Posterior cingulate gyrus (tissue), 11 donors: ENCODE results near the gene ATG16L1.
A peak's percentile ranks its signal among the peaks of the same experiment; 100 is the strongest.
"Not testable (repeated sequence)": the region's sequence is repeated elsewhere in the genome, so short reads cannot be mapped to it uniquely, and the experiment has no call there.

ENCODE experiments used
- DNase-seq, 10 donors: peaks; one replicate each; pipeline versions ENCODE4 v3.0.0 to v3.0.0-alpha.2; 2020 to 2021; ENCODE audit warnings: mixed read lengths in 3 of 10
- intact Hi-C: fragments of 100-400 bp; cut with DNase I; formaldehyde crosslinking; loops from one replicate; pipeline ENCODE4 v1.15.1; 2023

Gene ATG16L1

GRCh38 chr2:233320470-233320869 is 69.0 kb downstream of the ATG16L1 start:
- intact Hi-C loops: no loop called here

GRCh38 chr2:233321166-233321565 is 69.7 kb downstream of the ATG16L1 start:
- no peak for DNase-seq
- intact Hi-C loops: no loop called here

More at GRCh38 chr2:233320470-233320869, 69.0 kb downstream of the ATG16L1 start:
- DNase-seq: no peak

DNA sequence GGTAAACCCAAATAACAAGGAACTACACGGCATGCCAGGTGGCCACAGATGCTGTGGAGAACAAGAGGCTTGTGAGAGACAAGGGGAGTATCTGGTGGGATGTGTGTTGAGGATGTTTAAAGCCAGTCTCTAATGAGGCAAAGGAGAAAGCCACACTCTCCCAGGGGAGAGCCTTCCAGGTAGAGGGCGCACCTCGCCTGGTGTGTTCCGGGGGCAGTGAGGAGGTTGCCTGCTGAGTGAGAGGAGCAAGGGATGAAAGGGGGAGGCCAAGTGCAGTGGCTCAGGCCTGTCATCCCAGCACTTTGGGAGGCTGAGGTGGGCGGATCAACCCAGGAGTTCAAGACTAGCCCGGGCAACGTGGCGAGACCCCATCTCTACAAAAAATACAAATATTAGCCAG is 72.4 kb downstream of the ATG16L1 start:
- intact Hi-C loops: no loop called here

GRCh38 chr2:233325256-233325655 is 73.8 kb downstream of the ATG16L1 start:
- no peak for DNase-seq
- intact Hi-C loops: no loop called here

More for the DNA sequence above, 72.4 kb downstream of the ATG16L1 start:
- DNase-seq: no peak

- DNase-seq: no peak
- intact Hi-C loops: no loop called here
Observed at GRCh38 chr2:233325814-233326213, 74.3 kb downstream of the ATG16L1 start.

DNA sequence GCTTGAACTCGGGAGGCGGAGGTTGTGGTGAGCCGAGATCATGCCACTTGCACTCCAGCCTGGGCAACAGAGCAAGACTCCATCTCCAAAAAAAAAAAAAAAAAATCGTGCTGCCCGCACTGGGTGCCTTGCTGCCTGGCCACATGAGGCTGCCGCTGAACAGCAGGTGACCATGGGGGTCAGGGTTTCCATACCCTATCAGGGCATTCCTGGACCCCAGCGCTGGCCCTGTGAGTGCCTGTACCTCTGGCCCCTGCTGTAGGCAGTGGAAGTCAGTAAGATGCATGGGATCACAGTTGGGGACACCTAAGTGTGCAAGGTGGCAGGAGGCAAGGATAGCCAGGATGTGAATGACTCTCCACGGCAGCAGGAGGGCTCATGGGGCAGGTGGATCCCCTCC is 75.0 kb downstream of the ATG16L1 start:
- intact Hi-C loops: no loop called here
- no peak for DNase-seq

DNA sequence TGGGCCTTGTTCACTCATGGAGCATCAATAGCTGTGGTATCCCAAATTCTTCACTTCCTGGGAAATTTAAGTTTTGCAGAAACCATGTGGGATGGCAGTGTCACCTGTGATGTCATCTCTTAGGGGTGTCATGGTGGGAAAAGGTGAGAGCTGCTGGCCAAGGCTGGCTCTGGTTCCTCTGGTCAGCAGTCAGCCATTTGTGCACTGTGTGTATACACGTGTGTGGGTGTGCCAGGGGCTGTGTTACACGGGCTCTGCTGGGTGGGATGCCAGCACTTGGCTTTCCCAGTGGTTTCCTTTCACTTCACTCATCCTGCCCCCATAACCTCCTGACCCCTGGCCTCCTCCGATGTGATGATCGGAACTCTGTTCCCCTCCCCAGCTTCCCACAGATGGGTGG is 77.4 kb downstream of the ATG16L1 start:
- intact Hi-C loops: no loop called here
- DNase-seq: peak in 1 of 10 donors; percentile 68

- peak in 2 of 10 donors; percentile 13 to 25 for DNase-seq
- intact Hi-C loops: no loop called here
Observed at GRCh38 chr2:233329489-233330135, 78.1 kb downstream of the ATG16L1 start.

GRCh38 chr2:233331536-233331935 is 80.1 kb downstream of the ATG16L1 start:
- intact Hi-C loops: no loop called here
- peak in 6 of 10 donors; percentile 13 to 87 (median 51) for DNase-seq

DNA sequence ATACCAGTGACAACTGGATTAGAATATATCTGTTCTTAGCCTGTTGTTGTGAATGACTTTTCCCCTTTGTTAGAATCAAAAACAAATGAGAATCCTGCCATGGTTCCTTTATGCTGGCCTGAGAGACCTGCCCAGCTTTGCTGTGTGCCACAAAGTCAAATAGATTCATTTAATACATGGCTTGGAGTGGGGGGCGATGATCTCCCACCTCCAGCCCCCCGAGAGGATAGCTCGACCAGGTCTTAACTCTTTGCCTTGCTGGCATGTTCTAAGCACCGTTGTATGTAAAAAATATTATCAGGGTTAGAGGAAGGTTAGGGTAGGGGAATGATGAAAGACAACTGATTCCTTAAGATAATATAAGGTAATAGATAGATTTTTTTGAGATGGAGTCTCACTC is 80.7 kb downstream of the ATG16L1 start:
- intact Hi-C loops: no loop called here
- peak in 1 of 10 donors; percentile 3 for DNase-seq

GRCh38 chr2:233334915-233335314 is 83.4 kb downstream of the ATG16L1 start:
- DNase-seq: no peak
- intact Hi-C loops: no loop called here

DNA sequence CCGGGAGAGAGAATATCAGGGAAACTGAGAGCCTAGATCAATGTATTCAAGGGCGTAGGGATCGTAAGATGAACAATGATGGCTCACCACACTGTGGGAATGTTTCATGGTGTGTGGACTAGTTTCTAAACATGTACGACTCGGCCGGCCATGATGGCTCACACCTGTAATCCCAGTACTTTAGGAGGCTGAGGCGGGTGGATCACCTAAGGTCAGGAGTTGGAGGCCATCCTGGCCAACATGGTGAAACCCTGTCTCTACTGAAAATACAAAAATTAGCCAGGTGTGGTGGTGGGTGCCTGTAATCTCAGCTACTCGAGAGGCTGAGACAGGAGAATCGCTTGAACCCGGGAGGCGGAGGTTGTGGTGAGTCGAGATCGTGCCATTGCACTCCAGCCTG is 84.6 kb downstream of the ATG16L1 start:
- DNase-seq, intact Hi-C loops: not testable (repeated sequence)

DNA sequence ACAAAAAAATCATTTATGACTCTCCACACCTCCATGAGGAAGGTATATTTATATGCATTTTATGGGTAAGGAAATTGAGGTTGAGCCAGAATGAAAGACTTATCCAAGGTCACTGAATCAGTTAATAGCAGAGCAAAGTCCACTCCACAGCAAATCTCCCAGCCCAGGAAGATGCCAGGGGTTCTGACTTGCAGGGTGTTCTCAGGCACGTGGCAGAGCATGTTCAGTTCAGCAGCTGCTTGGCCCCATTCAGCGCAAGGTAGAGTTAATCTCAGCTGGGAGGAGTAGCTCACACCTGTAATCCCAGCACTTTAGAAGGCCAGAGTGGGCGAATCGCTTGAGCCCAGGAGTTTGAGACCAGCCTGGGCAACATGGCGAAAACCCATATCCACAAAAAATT is 85.1 kb downstream of the ATG16L1 start:
- intact Hi-C loops: no loop called here
- no peak for DNase-seq

- DNase-seq: no peak
- intact Hi-C loops: no loop called here
Observed at GRCh38 chr2:233338046-233338445, 86.6 kb downstream of the ATG16L1 start.

- DNase-seq: no peak
- intact Hi-C loops: no loop called here
Observed at GRCh38 chr2:233338812-233339368, 87.4 kb downstream of the ATG16L1 start.

DNA sequence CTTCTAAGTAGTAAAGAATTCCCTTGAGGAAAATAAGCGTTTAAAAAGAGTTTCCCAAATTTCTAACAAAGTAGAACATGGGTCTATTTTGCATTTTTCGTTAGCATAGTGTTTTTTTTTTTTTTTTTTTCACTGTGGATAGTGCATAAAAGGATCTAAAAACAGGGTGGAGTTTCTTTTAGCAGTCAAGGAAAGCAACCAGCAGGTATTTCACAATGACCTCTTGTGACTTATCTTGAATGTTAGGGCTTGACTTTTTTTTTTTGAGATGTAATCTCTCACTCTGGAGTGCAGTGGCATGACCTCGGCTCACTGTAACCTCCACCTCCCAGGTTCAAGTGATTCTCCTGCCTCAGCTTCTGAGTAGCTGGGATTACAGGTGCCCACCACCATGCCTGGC is 88.0 kb downstream of the ATG16L1 start:
- intact Hi-C loops: no loop called here
- DNase-seq: no peak

- intact Hi-C loops: no loop called here
- no peak for DNase-seq
Observed at GRCh38 chr2:233341296-233341695, 89.8 kb downstream of the ATG16L1 start.

- intact Hi-C loops: no loop called here
Observed at GRCh38 chr2:233342301-233342700, 90.8 kb downstream of the ATG16L1 start.

GRCh38 chr2:233343171-233343705 is 91.8 kb downstream of the ATG16L1 start:
- intact Hi-C loops: no loop called here
- no peak for DNase-seq

More at GRCh38 chr2:233342301-233342700, 90.8 kb downstream of the ATG16L1 start:
- no peak for DNase-seq
